Measurements from ENCODE around the gene MATN4. TPM values are rescaled to one million over a fixed set of nuclear protein-coding genes. Genes with fewer than 3 reads are reported as not detected.

MATN4 gene
- total RNA-seq, 1 experiment from 2014 or later = 0.17 TPM

GRCh38 chr20:45315672-45316071 is 7.6 kb upstream of the MATN4 start:
- no peaks in the 10 kb centered on the region for H3K4me1 Mint-ChIP-seq (ENCODE audit: low read depth, unreplicated experiment)
- H3K9me3 Mint-ChIP-seq (ENCODE audit: low read depth, unreplicated experiment) = no peaks in the 10 kb centered on the region
- no peak for DNase-seq
- CTCF ChIA-PET = interaction anchor here (0.6 to 0.9 kb wide), 6 partner anchors 16 to 913 kb away, joined by 3 to 6 read pairs (median 4); no protein-coding TSS in a partner anchor
- TF ChIP-seq CTCF (IDR thresholded peaks at IDR 0.05; ENCODE audit: unreplicated experiment) = no peak
- intact Hi-C loops (cut with micrococcal nuclease; ENCODE audit: unreplicated experiment) = no loop called here
- H3K27me3 Mint-ChIP-seq (ENCODE audit: unreplicated experiment) = peaks cover 87% of the 10 kb centered on the region
- no peak overlapping the region for H3K4me3 Mint-ChIP-seq (ENCODE audit: low read depth, unreplicated experiment)
- H3K36me3 Mint-ChIP-seq (ENCODE audit: insufficient read depth, unreplicated experiment) = no peaks in the 10 kb centered on the region
- no TSS peak for BruUV-seq (replicated peaks)
- H3K27ac Mint-ChIP-seq (ENCODE audit: unreplicated experiment) = no peak overlapping the region

- TF ChIP-seq CTCF (IDR thresholded peaks at IDR 0.05; ENCODE audit: unreplicated experiment) = no peak
- Mint-ChIP-seq H3K36me3 (ENCODE audit: insufficient read depth, unreplicated experiment) (no peaks in the 10 kb centered on the region), H3K4me3 (ENCODE audit: low read depth, unreplicated experiment) (no peak overlapping the region), H3K9me3 (ENCODE audit: low read depth, unreplicated experiment) (no peaks in the 10 kb centered on the region), H3K4me1 (ENCODE audit: low read depth, unreplicated experiment) (no peaks in the 10 kb centered on the region), H3K27ac (ENCODE audit: unreplicated experiment) (no peak overlapping the region), H3K27me3 (ENCODE audit: unreplicated experiment) (peaks cover 97% of the 10 kb centered on the region)
- CTCF ChIA-PET = interaction anchor here (1.0 to 3.8 kb wide), 2 partner anchors 20 to 92 kb away, joined by 3 to 22 read pairs; no protein-coding TSS in a partner anchor
- intact Hi-C loops (cut with micrococcal nuclease; ENCODE audit: unreplicated experiment) = no loop called here
- BruUV-seq (replicated peaks) = no TSS peak
- no peak for DNase-seq
These were observed 5.8 kb upstream of the MATN4 start for GRCh38 chr20:45313943-45314342.

GRCh38 chr20:45313065-45313695 is 5.1 kb upstream of the MATN4 start:
- no peaks in the 10 kb centered on the region for H3K9me3 Mint-ChIP-seq (ENCODE audit: low read depth, unreplicated experiment)
- CTCF ChIA-PET = interaction anchor here (0.6 to 3.8 kb wide), 6 partner anchors 10 to 198 kb away, joined by 3 to 22 read pairs (median 4); no protein-coding TSS in a partner anchor
- DNase-seq = no peak
- TF ChIP-seq CTCF (IDR thresholded peaks at IDR 0.05; ENCODE audit: unreplicated experiment) = no peak
- no peaks in the 10 kb centered on the region for H3K36me3 Mint-ChIP-seq (ENCODE audit: insufficient read depth, unreplicated experiment)
- H3K4me3 Mint-ChIP-seq (ENCODE audit: low read depth, unreplicated experiment) = no peak overlapping the region
- H3K27me3 Mint-ChIP-seq (ENCODE audit: unreplicated experiment) = peaks cover 97% of the 10 kb centered on the region
- no peak overlapping the region for H3K27ac Mint-ChIP-seq (ENCODE audit: unreplicated experiment)
- intact Hi-C loops (cut with micrococcal nuclease; ENCODE audit: unreplicated experiment) = no loop called here
- BruUV-seq (replicated peaks) = no TSS peak
- no peaks in the 10 kb centered on the region for H3K4me1 Mint-ChIP-seq (ENCODE audit: low read depth, unreplicated experiment)

- CTCF ChIA-PET = interaction anchor here (0.6 to 3.8 kb wide), 17 partner anchors 11 to 926 kb away, joined by 3 to 22 read pairs (median 4); partner anchors contain the start of genes PIGT and SYS1
- H3K9me3 Mint-ChIP-seq (ENCODE audit: low read depth, unreplicated experiment) = no peaks in the 10 kb centered on the region
- intact Hi-C loops (cut with micrococcal nuclease; ENCODE audit: unreplicated experiment) = no loop called here
- H3K27ac Mint-ChIP-seq (ENCODE audit: unreplicated experiment) = no peak overlapping the region
- H3K27me3 Mint-ChIP-seq (ENCODE audit: unreplicated experiment) = peaks cover 97% of the 10 kb centered on the region
- H3K4me1 Mint-ChIP-seq (ENCODE audit: low read depth, unreplicated experiment) = no peaks in the 10 kb centered on the region
- no peak for TF ChIP-seq CTCF (IDR thresholded peaks at IDR 0.05; ENCODE audit: unreplicated experiment)
- DNase-seq = no peak
- H3K4me3 Mint-ChIP-seq (ENCODE audit: low read depth, unreplicated experiment) = no peak overlapping the region
- no peaks in the 10 kb centered on the region for H3K36me3 Mint-ChIP-seq (ENCODE audit: insufficient read depth, unreplicated experiment)
- BruUV-seq (replicated peaks) = no TSS peak
These were observed 4.1 kb upstream of the MATN4 start for GRCh38 chr20:45312241-45312640.

Data from Calu3 (cell line).